Measurements from ENCODE around the gene AFF1.

AFF1 gene

GRCh38 chr4:86972997-86973396, 38.2 kb downstream of the AFF1 start:
- ChIA-PET POLR2A (no interaction called here), CTCF (interaction anchor here (1.2 to 1.5 kb wide), 2 partner anchors 26 to 35 kb away, joined by 3 read pairs; no protein-coding TSS in a partner anchor)
- no peak for DNase-seq (ENCODE audit: extremely low spot score)
- TF ChIP-seq, protein P1, sequence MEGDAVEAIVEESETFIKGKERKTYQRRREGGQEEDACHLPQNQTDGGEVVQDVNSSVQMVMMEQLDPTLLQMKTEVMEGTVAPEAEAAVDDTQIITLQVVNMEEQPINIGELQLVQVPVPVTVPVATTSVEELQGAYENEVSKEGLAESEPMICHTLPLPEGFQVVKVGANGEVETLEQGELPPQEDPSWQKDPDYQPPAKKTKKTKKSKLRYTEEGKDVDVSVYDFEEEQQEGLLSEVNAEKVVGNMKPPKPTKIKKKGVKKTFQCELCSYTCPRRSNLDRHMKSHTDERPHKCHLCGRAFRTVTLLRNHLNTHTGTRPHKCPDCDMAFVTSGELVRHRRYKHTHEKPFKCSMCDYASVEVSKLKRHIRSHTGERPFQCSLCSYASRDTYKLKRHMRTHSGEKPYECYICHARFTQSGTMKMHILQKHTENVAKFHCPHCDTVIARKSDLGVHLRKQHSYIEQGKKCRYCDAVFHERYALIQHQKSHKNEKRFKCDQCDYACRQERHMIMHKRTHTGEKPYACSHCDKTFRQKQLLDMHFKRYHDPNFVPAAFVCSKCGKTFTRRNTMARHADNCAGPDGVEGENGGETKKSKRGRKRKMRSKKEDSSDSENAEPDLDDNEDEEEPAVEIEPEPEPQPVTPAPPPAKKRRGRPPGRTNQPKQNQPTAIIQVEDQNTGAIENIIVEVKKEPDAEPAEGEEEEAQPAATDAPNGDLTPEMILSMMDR (IDR thresholded peaks at IDR 0.05; ENCODE audit: control extremely low read depth, extremely low read depth, low read depth, missing control alignments): no peak

- ChIA-PET CTCF (no interaction called here), POLR2A (no interaction called here)
- no peak for DNase-seq (ENCODE audit: extremely low spot score)
- TF ChIP-seq, protein P1 (IDR thresholded peaks at IDR 0.05; ENCODE audit: control extremely low read depth, extremely low read depth, low read depth, missing control alignments): no peak
Observed at GRCh38 chr4:86973668-86974067, 38.9 kb downstream of the AFF1 start.

DNA sequence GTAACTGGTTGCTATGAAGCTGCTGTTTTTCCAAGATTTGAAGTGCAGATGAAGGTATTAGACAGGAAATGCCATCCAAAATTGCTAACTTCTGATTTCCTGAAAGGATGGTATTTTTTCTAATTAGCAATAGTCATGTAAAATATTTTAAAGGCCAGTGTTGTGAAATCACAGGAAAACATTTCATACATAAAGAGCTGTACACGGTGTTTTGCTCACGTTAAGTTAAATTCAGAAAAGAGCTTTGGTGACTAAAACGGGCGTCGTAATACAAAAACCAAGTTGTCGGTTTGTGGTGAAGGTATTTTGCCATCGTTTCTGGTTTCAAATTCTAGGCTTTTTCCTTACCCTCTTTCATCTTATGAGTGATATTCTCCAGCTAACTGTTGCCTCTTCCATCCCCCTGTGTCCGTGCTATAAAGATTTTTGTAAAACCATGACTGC, 39.8 kb downstream of the AFF1 start:
- TF ChIP-seq, protein P1 (IDR thresholded peaks at IDR 0.05; ENCODE audit: control extremely low read depth, extremely low read depth, low read depth, missing control alignments): no peak
- ChIA-PET POLR2A (no interaction called here), CTCF (interaction anchor here (0.6 to 1.1 kb wide), 3 partner anchors 24 to 118 kb away, joined by 3 read pairs; no protein-coding TSS in a partner anchor)
- no peak for DNase-seq (ENCODE audit: extremely low spot score)

DNA sequence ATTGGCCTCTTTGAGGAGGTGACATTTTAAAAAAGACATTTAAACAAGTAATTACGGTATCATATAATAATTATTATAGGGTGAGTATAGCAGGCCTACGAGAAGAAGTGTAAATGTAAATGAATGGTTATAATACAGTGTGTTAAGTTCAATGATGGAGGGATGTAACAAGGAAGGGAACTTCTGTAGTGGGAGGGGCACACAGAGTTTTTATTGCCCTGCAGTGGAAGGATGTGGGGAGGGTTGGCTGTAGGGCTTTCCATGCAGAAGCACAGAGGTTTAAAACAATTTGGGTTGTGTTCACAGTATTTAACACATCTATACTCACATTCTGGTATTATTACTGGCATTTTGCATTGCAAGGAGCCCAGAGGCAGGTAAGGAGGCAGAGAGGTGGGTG, 41.1 kb downstream of the AFF1 start:
- POLR2A ChIA-PET: no interaction called here

GRCh38 chr4:86976801-86977485, 42.1 kb downstream of the AFF1 start:
- ChIA-PET POLR2A (interaction anchor here (0.8 kb wide), 1 partner anchor 30 kb away, joined by 3 read pairs; no protein-coding TSS in a partner anchor), CTCF (interaction anchor here (1.0 kb wide), 2 partner anchors 24 to 54 kb away, joined by 3 to 5 read pairs; no protein-coding TSS in a partner anchor)
- TF ChIP-seq, protein P1 (IDR thresholded peaks at IDR 0.05; ENCODE audit: control extremely low read depth, extremely low read depth, low read depth, missing control alignments): no peak
- no peak for DNase-seq (ENCODE audit: extremely low spot score)

More for the DNA sequence above, 41.1 kb downstream of the AFF1 start:
- TF ChIP-seq, protein P1 (IDR thresholded peaks at IDR 0.05; ENCODE audit: control extremely low read depth, extremely low read depth, low read depth, missing control alignments): no peak
- CTCF ChIA-PET: interaction anchor here (1.0 kb wide), 1 partner anchor 23 kb away, joined by 3 read pairs; no protein-coding TSS in a partner anchor
- DNase-seq (ENCODE audit: extremely low spot score): no peak

DNA sequence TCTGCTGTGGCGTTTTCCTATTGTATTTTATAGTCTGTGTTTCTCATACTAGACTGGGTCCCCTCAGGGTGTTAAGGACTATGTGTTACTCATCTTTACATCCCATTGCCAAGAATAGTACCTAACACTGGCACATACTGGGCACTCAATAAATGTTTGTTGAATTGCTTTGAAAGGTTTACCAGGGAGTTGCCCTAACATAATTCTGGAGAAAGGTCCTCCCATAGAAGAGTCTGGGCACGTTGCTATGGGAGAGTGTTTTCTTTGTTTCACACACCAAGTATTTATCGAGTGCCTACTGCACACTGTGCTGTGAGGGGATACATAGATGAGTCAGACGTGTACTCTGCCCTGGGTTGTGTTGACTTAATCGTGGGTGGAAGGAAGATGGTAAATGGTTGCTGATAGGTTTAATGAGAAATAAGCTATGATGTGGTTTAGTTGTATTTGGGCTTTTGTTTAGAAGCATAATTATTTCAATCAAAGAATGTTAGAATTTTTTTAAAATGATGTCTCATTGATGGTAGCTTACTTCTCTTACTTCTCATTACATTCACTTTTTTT, 42.9 kb downstream of the AFF1 start:
- peak; percentile 46 for DNase-seq (ENCODE audit: extremely low spot score)
- ChIA-PET CTCF (interaction anchor here (1.2 to 2.4 kb wide), 4 partner anchors 17 to 55 kb away, joined by 3 to 7 read pairs (median 5); partner anchors contain the start of gene AFF1), POLR2A (interaction anchor here (0.6 to 1.4 kb wide), 2 partner anchors 10 to 29 kb away, joined by 3 to 4 read pairs; no protein-coding TSS in a partner anchor)
- TF ChIP-seq, protein P1 (IDR thresholded peaks at IDR 0.05; ENCODE audit: control extremely low read depth, extremely low read depth, low read depth, missing control alignments): no peak

All from GM10248 (cell line).